Colonic mucosa (tissue), 4 donors: Measurements from ENCODE around the gene GPI. TPM values are rescaled to one million over a fixed set of nuclear protein-coding genes. Genes with fewer than 3 reads are reported as not detected.

Source experiments
- DNase-seq: peaks from one replicate; pipeline ENCODE4 v3.0.0-alpha.2; 2020
- H3K27ac ChIP-seq: fragments of 200-600 bp; one replicate; pipeline ENCODE4 v1.8.0; 2021
- H3K27me3 ChIP-seq: fragments of 200-600 bp; one replicate; pipeline ENCODE4 v1.8.0; 2021
- H3K36me3 ChIP-seq: fragments of 200-600 bp; one replicate; pipeline ENCODE4 v1.8.0; 2021
- H3K4me1 ChIP-seq: fragments of 200-600 bp; one replicate; pipeline ENCODE4 v1.8.0; 2021; ENCODE audit warnings: mild to moderate bottlenecking
- H3K4me3 ChIP-seq: fragments of 200-600 bp; one replicate; pipeline ENCODE4 v1.8.0; 2021
- H3K9ac ChIP-seq, 2 donors: one replicate each; pipeline ENCODE4 v1.7.0; 2013; ENCODE audit warnings: control low read depth in 2 of 2, low read depth in 2 of 2, low read length in 2 of 2
- H3K9me3 ChIP-seq: fragments of 200-600 bp; one replicate; pipeline ENCODE4 v1.8.0; 2021
- CTCF ChIP-seq: fragments of 200-600 bp; IDR thresholded peaks from one replicate; pipeline ENCODE4 v1.8.0; 2022; ENCODE audit warnings: antibody characterized with exemption, mild to moderate bottlenecking
- intact Hi-C: fragments of 100-400 bp; cut with DNase I; formaldehyde crosslinking; loops from one replicate; pipeline ENCODE4 v1.14.1; 2022
- total RNA-seq, 2 donors: library from RNA; stranded (reverse); fragmentation: NEBNext Ultra II Directional in 1 of 2; extraction: Animal tissue kit (Norgen Biotek cat#: 25700) in 1 of 2; gene quantifications; one replicate each; pipeline ENCODE4 v1.2.1, GENCODE V29; 2021
- donor health status: healthy.
- donor health status: DM: no; HTN: no; CAD: no.
- donor health status: DM: no; HTN: no; CAD: no.

GPI gene
- total RNA-seq, 2 donors from 2014 or later = 470 to 592 TPM

- intact Hi-C loops = no loop called here
- Histone ChIP-seq H3K9me3 (no peaks in the 10 kb centered on the region), H3K36me3 (peaks cover 64% of the 10 kb centered on the region), H3K27ac (no peak overlapping the region), H3K27me3 (no peaks in the 10 kb centered on the region), H3K4me1 (no peaks in the 10 kb centered on the region), H3K4me3 (no peak overlapping the region), H3K9ac (no peak overlapping the region)
- no peak for TF ChIP-seq CTCF
- DNase-seq = no peak
These were observed 15.7 kb downstream of the GPI start for GRCh38 chr19:34380639-34381241.

- no peaks in the 10 kb centered on the region for H3K9me3 ChIP-seq
- no peak overlapping the region for H3K9ac ChIP-seq
- H3K4me3 ChIP-seq = no peak overlapping the region
- H3K4me1 ChIP-seq = no peaks in the 10 kb centered on the region
- no peak for TF ChIP-seq CTCF
- DNase-seq = no peak
- H3K27me3 ChIP-seq = no peaks in the 10 kb centered on the region
- H3K27ac ChIP-seq = no peak overlapping the region
- intact Hi-C loops = no loop called here
- peaks cover 58% of the 10 kb centered on the region for H3K36me3 ChIP-seq
These were observed 16.6 kb downstream of the GPI start for GRCh38 chr19:34381399-34382251.

GRCh38 chr19:34382471-34382870, 17.5 kb downstream of the GPI start:
- DNase-seq = no peak
- TF ChIP-seq CTCF = no peak
- no peaks in the 10 kb centered on the region for H3K4me1 ChIP-seq
- no peak overlapping the region for H3K27ac ChIP-seq
- H3K9me3 ChIP-seq = no peaks in the 10 kb centered on the region
- H3K36me3 ChIP-seq = peaks cover 58% of the 10 kb centered on the region
- H3K9ac ChIP-seq = no peak overlapping the region
- no peaks in the 10 kb centered on the region for H3K27me3 ChIP-seq
- H3K4me3 ChIP-seq = no peak overlapping the region
- intact Hi-C loops = no loop called here

- no peak overlapping the region for H3K9ac ChIP-seq
These were observed 18.6 kb downstream of the GPI start for GRCh38 chr19:34383599-34383998.

More at GRCh38 chr19:34383599-34383998, 18.6 kb downstream of the GPI start:
- no peak for TF ChIP-seq CTCF
- peaks cover 46% of the 10 kb centered on the region for H3K36me3 ChIP-seq
- no peak overlapping the region for H3K4me3 ChIP-seq
- H3K27ac ChIP-seq = no peak overlapping the region
- no peaks in the 10 kb centered on the region for H3K27me3 ChIP-seq
- no peak for DNase-seq
- no peaks in the 10 kb centered on the region for H3K9me3 ChIP-seq
- intact Hi-C loops = no loop called here
- H3K4me1 ChIP-seq = no peaks in the 10 kb centered on the region
